RWPE2 (cell line): ENCODE measurements around the gene PHACTR4.
A peak's percentile ranks its signal among the peaks of the same experiment; 100 is the strongest.
"Not testable (repeated sequence)": the region's sequence is repeated elsewhere in the genome, so short reads cannot be mapped to it uniquely, and the experiment has no call there.

Experiments used
- ATAC-seq: fragments of 200-7000 bp; cut with Tn5 transposase; 3 replicates; pipeline ENCODE4 v1.9.1; 2021; ENCODE audit warnings: low read depth
- DNase-seq: peaks from one replicate; pipeline ENCODE4 v3.0.0-alpha.2; 2020; ENCODE audit warnings: low spot score
- H3K27ac ChIP-seq: fragments of 450-650 bp; 2 replicates; pipeline ENCODE4 v1.5.1; 2017; ENCODE audit warnings: mild to moderate bottlenecking; ENCODE audit not compliant: poor library complexity, severe bottlenecking
- H3K27me3 ChIP-seq: fragments of 250-450 bp; sonication (Bioruptor Pico); 2 replicates; pipeline ENCODE4 v1.5.1; 2021; ENCODE audit warnings: mild to moderate bottlenecking, moderate library complexity; ENCODE audit not compliant: insufficient read depth, poor library complexity, severe bottlenecking
- H3K36me3 ChIP-seq: fragments of 250-450 bp; sonication (Bioruptor Pico); 2 replicates; pipeline ENCODE4 v1.5.1; 2020; ENCODE audit warnings: low read depth, mild to moderate bottlenecking, moderate library complexity
- H3K4me1 ChIP-seq: fragments of 250-450 bp; sonication (Bioruptor Pico); 2 replicates; pipeline ENCODE4 v1.5.1; 2021; ENCODE audit warnings: mild to moderate bottlenecking, moderate library complexity; ENCODE audit not compliant: insufficient read depth, poor library complexity, severe bottlenecking
- H3K4me3 ChIP-seq: fragments of 250-450 bp; sonication (Bioruptor Pico); 2 replicates; pipeline ENCODE4 v1.5.1; 2021; ENCODE audit warnings: mild to moderate bottlenecking, moderate library complexity; ENCODE audit not compliant: severe bottlenecking
- H3K9me3 ChIP-seq: fragments of 250-450 bp; sonication (Bioruptor Pico); 2 replicates; pipeline ENCODE4 v1.5.1; 2021; ENCODE audit warnings: mild to moderate bottlenecking, moderate library complexity; ENCODE audit not compliant: severe bottlenecking
- CTCF ChIP-seq: fragments of 450-650 bp; IDR thresholded peaks from one replicate; pipeline ENCODE4 v1.5.1; 2017; ENCODE audit warnings: mild to moderate bottlenecking, moderate library complexity; ENCODE audit not compliant: poor library complexity, severe bottlenecking

PHACTR4 gene

DNA sequence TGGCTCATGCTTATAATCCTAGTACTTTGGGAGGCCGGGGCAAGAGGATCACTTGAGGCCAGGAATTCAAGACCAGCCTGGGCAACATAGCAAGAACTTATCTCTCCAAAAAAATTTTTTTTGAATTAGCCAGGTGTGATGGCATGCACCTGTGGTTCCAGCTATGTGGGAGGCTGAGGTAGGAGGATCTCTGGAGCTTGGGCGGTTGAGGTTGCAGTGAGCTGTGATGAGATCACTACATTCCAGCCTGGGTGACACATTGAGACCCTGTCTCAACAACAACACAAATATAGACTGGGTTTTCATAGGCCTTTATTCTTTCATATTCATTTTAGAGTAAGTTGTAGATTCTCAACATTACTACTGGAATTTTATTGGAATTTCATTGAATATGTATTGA, 27.9 kb upstream of the PHACTR4 start:
- ATAC-seq (peak; percentile 81), DNase-seq (no peak)
- Histone ChIP-seq H3K4me1 (no peaks in the 10 kb centered on the region), H3K4me3 (no peak overlapping the region), H3K36me3 (no peaks in the 10 kb centered on the region), H3K9me3 (no peaks in the 10 kb centered on the region), H3K27me3 (no peaks in the 10 kb centered on the region), H3K27ac (peak overlapping the region; percentile 43)
- no peak for TF ChIP-seq CTCF

DNA sequence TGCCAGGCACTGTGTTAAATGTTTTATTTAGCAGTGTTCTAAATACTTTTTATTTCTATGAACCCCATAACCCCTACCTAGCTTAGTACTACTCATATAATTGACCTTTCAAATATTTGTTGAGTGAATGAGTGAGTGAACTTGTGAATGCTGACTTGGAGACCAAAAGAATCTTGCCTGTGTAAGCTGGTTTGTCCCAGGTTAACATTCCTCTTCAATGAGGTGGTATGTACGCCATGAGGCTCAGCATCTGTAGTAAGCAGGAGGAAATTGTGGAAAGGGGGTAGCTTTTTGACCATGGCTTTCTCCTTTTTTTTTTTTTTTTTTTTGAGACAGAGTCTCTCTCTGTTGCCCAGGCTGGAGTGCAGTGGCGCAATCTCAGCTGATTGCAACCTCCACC, 26.1 kb upstream of the PHACTR4 start:
- Histone ChIP-seq H3K4me3 (no peak overlapping the region), H3K36me3 (no peaks in the 10 kb centered on the region), H3K4me1 (no peaks in the 10 kb centered on the region), H3K27ac (peak overlapping the region; percentile 43), H3K27me3 (no peaks in the 10 kb centered on the region), H3K9me3 (no peaks in the 10 kb centered on the region)
- TF ChIP-seq CTCF = no peak
- DNase-seq (no peak), ATAC-seq (peak; percentile 76)

DNA sequence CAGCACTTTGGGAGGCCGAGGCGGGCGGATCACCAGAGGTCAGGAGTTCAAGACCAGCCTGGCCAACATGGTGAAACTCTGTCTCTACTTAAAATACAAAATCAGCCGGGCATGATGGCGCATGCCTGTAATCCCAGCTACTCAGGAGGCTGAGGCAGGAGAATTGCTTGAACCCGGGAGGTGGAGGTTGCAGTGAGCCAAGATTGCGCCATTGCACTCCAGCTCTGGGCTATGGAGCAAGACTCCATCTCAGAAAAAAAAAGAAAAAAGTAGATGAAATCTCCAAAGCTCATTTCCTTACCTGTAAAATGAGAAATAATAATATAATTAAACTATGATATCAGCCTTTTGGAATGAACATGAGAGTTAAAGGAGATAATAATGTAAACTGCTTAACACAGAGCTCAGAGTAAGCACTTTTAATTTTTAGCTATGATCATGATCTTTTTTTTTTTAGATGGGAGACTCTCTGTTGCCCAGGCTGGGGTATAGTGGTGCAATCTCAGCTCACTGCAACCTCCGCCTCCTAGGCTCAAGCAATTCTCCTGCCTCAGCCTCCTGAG, 16.2 kb upstream of the PHACTR4 start:
- H3K4me3 ChIP-seq, ATAC-seq, DNase-seq, H3K36me3 ChIP-seq, H3K27me3 ChIP-seq, H3K9me3 ChIP-seq: not testable (repeated sequence)
- Histone ChIP-seq H3K27ac (peak overlapping the region; percentile 85), H3K4me1 (peaks cover 30% of the 10 kb centered on the region)

DNA sequence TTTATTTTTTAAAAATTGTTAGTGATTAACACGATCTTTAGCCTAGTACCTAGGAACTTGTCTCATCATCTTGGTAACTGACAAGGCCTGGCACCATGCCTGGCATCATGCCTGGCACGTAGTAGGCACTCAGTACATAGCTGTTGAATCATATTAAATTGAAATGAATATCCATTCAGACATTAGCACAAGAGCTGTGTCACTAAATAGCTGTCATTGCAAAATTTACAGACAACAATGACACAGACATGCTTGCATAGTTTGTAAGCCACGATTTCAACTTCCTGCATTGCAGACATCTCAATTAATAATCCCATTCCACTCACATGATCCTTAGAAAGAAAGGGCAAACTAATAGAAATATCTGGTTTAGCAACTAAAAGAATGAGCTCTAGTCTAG, 15.4 kb upstream of the PHACTR4 start:
- H3K27ac ChIP-seq = peak overlapping the region; percentile 83

GRCh38 chr1:28358716-28359115, 10.8 kb upstream of the PHACTR4 start:
- ATAC-seq (no peak), DNase-seq (no peak)
- no peak for TF ChIP-seq CTCF

More for the DNA sequence above, 15.4 kb upstream of the PHACTR4 start:
- Histone ChIP-seq H3K36me3 (no peaks in the 10 kb centered on the region), H3K4me3 (no peak overlapping the region), H3K4me1 (peaks cover 30% of the 10 kb centered on the region), H3K9me3 (no peaks in the 10 kb centered on the region), H3K27me3 (no peaks in the 10 kb centered on the region)
- TF ChIP-seq CTCF = no peak
- ATAC-seq (peak; percentile 69), DNase-seq (no peak)

More at GRCh38 chr1:28358716-28359115, 10.8 kb upstream of the PHACTR4 start:
- Histone ChIP-seq H3K4me1 (peaks cover 11% of the 10 kb centered on the region), H3K27me3 (no peaks in the 10 kb centered on the region), H3K27ac (no peak overlapping the region), H3K36me3 (no peaks in the 10 kb centered on the region), H3K9me3 (no peaks in the 10 kb centered on the region), H3K4me3 (no peak overlapping the region)
